SK-N-SH (cell line): ENCODE data around the gene RPL22. TPM values are rescaled to one million over a fixed set of nuclear protein-coding genes. Genes with fewer than 3 reads are reported as not detected.

ENCODE experiments used
- CTCF ChIA-PET: fragments of 300-600, 350-600 bp; formaldehyde crosslinking; extraction: SDS; loops from one replicate; lab custom pipeline; 2021; lab: Yijun Ruan, JAX
- POLR2A ChIA-PET: fragments of 350-600 bp; sonication (Branson Sonifier 250); formaldehyde crosslinking; extraction: SDS; loops from one replicate; lab custom pipeline; 2020; ENCODE audit warnings: antibody characterized with exemption, inconsistent platforms; lab: Yijun Ruan, JAX
- DNase-seq: peaks from one replicate; pipeline ENCODE4 v3.0.0; 2012
- H2AFZ ChIP-seq: fragments of 200-600 bp; sonication (generic); 2 replicates; pipeline ENCODE4 v1.8.1; 2016; ENCODE audit warnings: antibody characterized with exemption, mild to moderate bottlenecking, low read depth
- H3F3A ChIP-seq: fragments of 200-600 bp; sonication (generic); replicated peaks from 2 replicates; pipeline ENCODE3; 2016; ENCODE audit warnings: antibody characterized with exemption, mild to moderate bottlenecking; ENCODE audit not compliant: insufficient read depth
- H3K27ac ChIP-seq, 2 experiments: fragments of 200-500 bp in 1 of 2; fragments of 200-600 bp in 1 of 2; sonication (Bioruptor generic) in 1 of 2; sonication (generic), shearing (Covaris generic) in 1 of 2; 2 replicates each; pipeline versions ENCODE4 v1.5.1 to v1.6.1; 2014 to 2016; ENCODE audit warnings: low read depth in 2 of 2, inconsistent platforms in 1 of 2, low read length in 1 of 2, mild to moderate bottlenecking in 1 of 2, mixed read lengths in 1 of 2
- H3K27me3 ChIP-seq: fragments of 200-600 bp; sonication (generic), shearing (Covaris generic); 2 replicates; pipeline ENCODE4 v1.6.1; 2016; ENCODE audit warnings: mixed run types; ENCODE audit not compliant: insufficient read depth
- H3K36me3 ChIP-seq, 2 experiments: fragments of 200-500 bp in 1 of 2; fragments of 200-600 bp in 1 of 2; sonication (Bioruptor generic) in 1 of 2; sonication (generic) in 1 of 2; replicated peaks in 1 of 2; 2 replicates each; pipeline versions ENCODE3 to v1.5.1; 2014 to 2016; ENCODE audit warnings: low read length in 1 of 2, mild to moderate bottlenecking in 1 of 2; ENCODE audit not compliant: insufficient read depth in 2 of 2, control insufficient read depth in 1 of 2
- H3K4me1 ChIP-seq, 2 experiments: fragments of 200-500 bp in 1 of 2; fragments of 200-600 bp in 1 of 2; sonication (Bioruptor generic) in 1 of 2; sonication (generic), shearing (Covaris generic) in 1 of 2; 2 replicates each; pipeline versions ENCODE4 v1.5.1 to v1.6.1; 2014 to 2016; ENCODE audit warnings: low read depth in 1 of 2, low read length in 1 of 2, mixed run types in 1 of 2; ENCODE audit not compliant: insufficient read depth in 2 of 2, control insufficient read depth in 1 of 2
- H3K4me2 ChIP-seq: fragments of 200-600 bp; sonication (generic), shearing (Covaris generic); 2 replicates; pipeline ENCODE4 v1.6.1; 2017; ENCODE audit warnings: mixed run types
- H3K4me3 ChIP-seq, 2 experiments: fragments of 200-500 bp in 1 of 2; fragments of 200-600 bp in 1 of 2; sonication (Bioruptor generic) in 1 of 2; sonication (generic), shearing (Covaris generic) in 1 of 2; 2 replicates each; pipeline versions ENCODE4 v1.5.1 to v1.8.1; 2014 to 2016; ENCODE audit warnings: low read depth in 2 of 2, inconsistent platforms in 1 of 2, low read length in 1 of 2, mild to moderate bottlenecking in 1 of 2, mixed read lengths in 1 of 2, moderate library complexity in 1 of 2
- H3K79me2 ChIP-seq: fragments of 200-600 bp; sonication (generic); 2 replicates; pipeline ENCODE4 v1.8.1; 2017; ENCODE audit warnings: mild to moderate bottlenecking; ENCODE audit not compliant: insufficient read depth
- H3K9ac ChIP-seq: fragments of 200-600 bp; sonication (generic); 2 replicates; pipeline ENCODE4 v1.6.1; 2017; ENCODE audit warnings: mixed run types
- H3K9me2 ChIP-seq: fragments of 200-600 bp; sonication (generic); 2 replicates; pipeline ENCODE4 v1.6.1; 2017; ENCODE audit warnings: mixed run types
- H3K9me3 ChIP-seq: fragments of 200-600 bp; sonication (generic); 2 replicates; pipeline ENCODE4 v1.6.1; 2017; ENCODE audit warnings: mixed run types, mild to moderate bottlenecking, moderate library complexity
- H4K20me1 ChIP-seq: fragments of 200-600 bp; sonication (generic); 2 replicates; pipeline ENCODE4 v1.6.1; 2017; ENCODE audit warnings: mild to moderate bottlenecking, mixed run types; ENCODE audit not compliant: insufficient read depth
- CHD2 ChIP-seq: fragments of 150-350 bp; IDR thresholded peaks from 2 replicates; pipeline ENCODE4 v1.6.1; 2018; ENCODE audit warnings: low read length; ENCODE audit not compliant: partially characterized antibody
- FOSL2 ChIP-seq: IDR thresholded peaks from 2 replicates; pipeline ENCODE4 v1.4.0; 2012; ENCODE audit warnings: low read depth, mild to moderate bottlenecking, moderate library complexity, borderline replicate concordance
- MAX ChIP-seq: IDR thresholded peaks from 2 replicates; pipeline ENCODE4 v1.4.0; 2012; ENCODE audit warnings: low read depth
- NFIC ChIP-seq: IDR thresholded peaks from 2 replicates; pipeline ENCODE4 v1.4.0; 2012; ENCODE audit warnings: borderline replicate concordance
- POLR2AphosphoS5 ChIP-seq: IDR thresholded peaks from 2 replicates; pipeline ENCODE4 v1.6.1; 2012; ENCODE audit warnings: low read depth, low read length
- RFX5 ChIP-seq: IDR thresholded peaks from 2 replicates; pipeline ENCODE4 v1.6.1; 2012; ENCODE audit warnings: mild to moderate bottlenecking, improper control_type of control experiment, low read length
- RXRA ChIP-seq: IDR thresholded peaks from 2 replicates; pipeline ENCODE4 v1.4.0; 2012; ENCODE audit warnings: low read depth, mild to moderate bottlenecking, borderline replicate concordance
- WGBS: methylation state at CpG from one replicate; pipeline ENCODE4 v1.1.6; 2017; ENCODE audit warnings: low lambda C conversion rate; 5-methylcytosine and 5-hydroxymethylcytosine counted together
- polyA plus RNA-seq, 3 experiments: library from polyadenylated mRNA; depleted of rRNA; stranded (reverse); fragments of >200 nt; gene quantifications; 2 replicates each; pipeline ENCODE4 v1.2.3, GENCODE V29; 2012
- TF ChIP-seq, protein P1 (sequence below): fragments of 200-600 bp; sonication (generic); IDR thresholded peaks from 2 replicates; pipeline ENCODE4 v1.6.1; 2017; ENCODE audit warnings: antibody characterized with exemption, mild to moderate bottlenecking, moderate library complexity

RPL22 gene
- polyA plus RNA-seq, 1 of the 3 experiments (the other 2 are of a cell fraction): 140 TPM

GRCh38 chr1:6183520-6183989 lies 15.8 kb downstream of the RPL22 start:
- no peak overlapping the region for H3K9ac ChIP-seq
- H4K20me1 ChIP-seq: peaks cover 46% of the 10 kb centered on the region
- POLR2A ChIA-PET: interaction anchor here (0.6 kb wide), 1 partner anchor 11 kb away, joined by 5 read pairs; no protein-coding TSS in a partner anchor
- H3K27ac ChIP-seq: no peak overlapping the region
- peaks cover 20 to 21% of the 10 kb centered on the region in 2 experiments for H3K36me3 ChIP-seq
- TF ChIP-seq FOSL2 (no peak), POLR2AphosphoS5 (no peak), CHD2 (no peak), RFX5 (no peak), MAX (no peak), NFIC (0 out of 2 replicates have a peak, but pooled peaks have one; percentile 7)
- TF ChIP-seq, protein P1, sequence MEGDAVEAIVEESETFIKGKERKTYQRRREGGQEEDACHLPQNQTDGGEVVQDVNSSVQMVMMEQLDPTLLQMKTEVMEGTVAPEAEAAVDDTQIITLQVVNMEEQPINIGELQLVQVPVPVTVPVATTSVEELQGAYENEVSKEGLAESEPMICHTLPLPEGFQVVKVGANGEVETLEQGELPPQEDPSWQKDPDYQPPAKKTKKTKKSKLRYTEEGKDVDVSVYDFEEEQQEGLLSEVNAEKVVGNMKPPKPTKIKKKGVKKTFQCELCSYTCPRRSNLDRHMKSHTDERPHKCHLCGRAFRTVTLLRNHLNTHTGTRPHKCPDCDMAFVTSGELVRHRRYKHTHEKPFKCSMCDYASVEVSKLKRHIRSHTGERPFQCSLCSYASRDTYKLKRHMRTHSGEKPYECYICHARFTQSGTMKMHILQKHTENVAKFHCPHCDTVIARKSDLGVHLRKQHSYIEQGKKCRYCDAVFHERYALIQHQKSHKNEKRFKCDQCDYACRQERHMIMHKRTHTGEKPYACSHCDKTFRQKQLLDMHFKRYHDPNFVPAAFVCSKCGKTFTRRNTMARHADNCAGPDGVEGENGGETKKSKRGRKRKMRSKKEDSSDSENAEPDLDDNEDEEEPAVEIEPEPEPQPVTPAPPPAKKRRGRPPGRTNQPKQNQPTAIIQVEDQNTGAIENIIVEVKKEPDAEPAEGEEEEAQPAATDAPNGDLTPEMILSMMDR: 0 out of 2 replicates have a peak, but pooled peaks have one; percentile 9
- CTCF ChIA-PET: interaction anchor here (0.7 to 6.0 kb wide), 8 partner anchors 12 to 237 kb away, joined by 3 to 52 read pairs (median 6); partner anchors contain the start of gene RPL22
- no peak overlapping the region for H2AFZ ChIP-seq
- peak; percentile 39 for DNase-seq
- H3K4me2 ChIP-seq: no peak overlapping the region
- H3K4me3 ChIP-seq: no peak overlapping the region
- peaks cover 4 to 6% of the 10 kb centered on the region in 2 experiments; a peak in 2 of 4 replicates for H3K4me1 ChIP-seq
- peaks cover 19% of the 10 kb centered on the region for H3F3A ChIP-seq
- 68% methylated on average over 6 of the region's 6 CpGs for WGBS
- no peaks in the 10 kb centered on the region for H3K9me2 ChIP-seq
- no peaks in the 10 kb centered on the region for H3K9me3 ChIP-seq
- H3K79me2 ChIP-seq: peaks cover 19% of the 10 kb centered on the region
- H3K27me3 ChIP-seq: peaks cover 5% of the 10 kb centered on the region; the same call in 1 of the 2 replicates

DNA sequence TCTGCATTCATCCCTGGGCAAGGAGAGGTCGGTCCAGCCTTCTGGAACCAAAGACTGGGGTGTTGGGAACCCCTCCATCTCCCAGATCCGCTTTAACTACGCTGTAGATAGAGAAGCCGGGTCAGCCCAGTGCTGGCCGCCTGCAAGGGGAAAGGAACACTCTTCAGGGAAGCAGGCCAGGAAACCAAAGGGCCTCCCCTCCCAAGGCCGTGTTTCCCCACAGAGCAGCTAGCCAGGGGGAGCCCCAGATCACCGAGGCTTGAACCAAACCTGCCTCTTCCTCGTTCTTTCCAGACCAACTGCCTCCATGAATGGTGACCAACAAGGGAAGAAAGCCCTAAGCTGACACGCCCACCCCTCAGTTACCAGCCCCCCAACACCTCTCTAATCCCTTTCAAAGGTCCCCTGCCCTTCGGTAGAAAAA lies 18.0 kb downstream of the RPL22 start:
- H4K20me1 ChIP-seq: peaks cover 27% of the 10 kb centered on the region
- no peak for TF ChIP-seq RXRA
- TF ChIP-seq, all 33 proteins: peak for 0
- Histone ChIP-seq H3K4me2 (no peak overlapping the region), H3K9me2 (no peaks in the 10 kb centered on the region), H3K79me2 (no peaks in the 10 kb centered on the region), H2AFZ (no peak overlapping the region), H3K27me3 (peaks cover 8% of the 10 kb centered on the region; the same call in 1 of the 2 replicates), H3K4me3 (no peak overlapping the region), H3K27ac (no peak overlapping the region), H3F3A (peaks cover 19% of the 10 kb centered on the region), H3K9ac (no peak overlapping the region), H3K36me3 (peaks cover 9 to 21% of the 10 kb centered on the region in 2 experiments), H3K9me3 (no peaks in the 10 kb centered on the region), H3K4me1 (peaks cover 4 to 6% of the 10 kb centered on the region in 2 experiments; a peak in 2 of 4 replicates)
- peak; percentile 30 for DNase-seq
- ChIA-PET CTCF (interaction anchor here (0.7 to 6.0 kb wide), 12 partner anchors 9 to 227 kb away, joined by 3 to 52 read pairs (median 3); partner anchors contain the start of genes ICMT and RPL22), POLR2A (no interaction called here)
- WGBS: 86% methylated on average over 10 of the region's 10 CpGs
